Mesendoderm (in vitro differentiated cells): ENCODE measurements around the gene KMT2A.
A peak's percentile ranks its signal among the peaks of the same experiment; 100 is the strongest.

Experiments
- DNase-seq: peaks from one replicate; pipeline ENCODE4 v3.0.0; 2013
- H2AK5ac ChIP-seq: 2 replicates; pipeline ENCODE4 v1.6.1; 2013; ENCODE audit warnings: low read length, inconsistent platforms
- H2BK120ac ChIP-seq: 2 replicates; pipeline ENCODE4 v1.6.1; 2013; ENCODE audit warnings: low read depth, mild to moderate bottlenecking, low read length, moderate library complexity, mixed read lengths
- H2BK15ac ChIP-seq: replicated peaks from 2 replicates; pipeline ENCODE4 v1.6.1; 2013; ENCODE audit warnings: low read depth, mild to moderate bottlenecking, moderate library complexity
- H2BK5ac ChIP-seq: 2 replicates; pipeline ENCODE4 v1.6.1; 2013; ENCODE audit warnings: low read length, inconsistent platforms
- H3K18ac ChIP-seq: 2 replicates; pipeline ENCODE4 v1.6.1; 2013; ENCODE audit warnings: mild to moderate bottlenecking, low read length, mixed read lengths
- H3K23ac ChIP-seq: one replicate; pipeline ENCODE4 v1.6.1; 2013; ENCODE audit warnings: low read length
- H3K27ac ChIP-seq: 2 replicates; pipeline ENCODE4 v1.5.1; 2013; ENCODE audit warnings: low read depth, mild to moderate bottlenecking, inconsistent platforms, low read length, moderate library complexity
- H3K27me3 ChIP-seq: 2 replicates; pipeline ENCODE4 v1.6.1; 2013; ENCODE audit warnings: low read length, control low read depth, mild to moderate bottlenecking, inconsistent platforms; ENCODE audit not compliant: insufficient read depth, poor library complexity
- H3K36me3 ChIP-seq: 2 replicates; pipeline ENCODE4 v1.6.1; 2013; ENCODE audit warnings: low read length, inconsistent platforms; ENCODE audit not compliant: control insufficient read depth, insufficient read depth
- H3K4ac ChIP-seq: one replicate; pipeline ENCODE4 v1.6.1; 2013; ENCODE audit warnings: low read depth, mild to moderate bottlenecking, low read length, moderate library complexity
- H3K4me1 ChIP-seq: 2 replicates; pipeline ENCODE4 v1.6.1; 2013; ENCODE audit warnings: low read depth, low read length, inconsistent platforms; ENCODE audit not compliant: control insufficient read depth
- H3K4me2 ChIP-seq: 2 replicates; pipeline ENCODE4 v1.6.1; 2013; ENCODE audit warnings: low read length
- H3K4me3 ChIP-seq: 2 replicates; pipeline ENCODE4 v1.5.1; 2013; ENCODE audit warnings: mild to moderate bottlenecking, low read length
- H3K56ac ChIP-seq: one replicate; pipeline ENCODE4 v1.6.1; 2013; ENCODE audit warnings: low read length
- H3K79me1 ChIP-seq: 2 replicates; pipeline ENCODE4 v1.6.1; 2013; ENCODE audit warnings: low read length, inconsistent platforms
- H3K79me2 ChIP-seq: 2 replicates; pipeline ENCODE4 v1.6.1; 2013; ENCODE audit warnings: mild to moderate bottlenecking, low read length; ENCODE audit not compliant: control insufficient read depth, insufficient read depth
- H3K9ac ChIP-seq: 2 replicates; pipeline ENCODE4 v1.6.1; 2013; ENCODE audit warnings: low read length, inconsistent platforms
- H4K5ac ChIP-seq: one replicate; pipeline ENCODE4 v1.6.1; 2013; ENCODE audit warnings: low read length
- H4K8ac ChIP-seq: one replicate; pipeline ENCODE4 v1.6.1; 2013; ENCODE audit warnings: low read depth, mild to moderate bottlenecking, control low read depth, low read length, moderate library complexity
- WGBS: extraction: QIAGEN DNeasy Blood & Tissue Kit; methylation state at CpG from one replicate; pipeline ENCODE4 v1.1.7; 2013; ENCODE audit warnings: low lambda C conversion rate, missing lambda C conversion rate; ENCODE audit not compliant: insufficient coverage; ENCODE audit errors: extremely low coverage; 5-methylcytosine and 5-hydroxymethylcytosine counted together

KMT2A gene

GRCh38 chr11:118436639-118437207 lies 431 bp downstream of the KMT2A start:
- H3K79me1 ChIP-seq, result peaks cover 12% of the 10 kb centered on the region
- WGBS, result no CpG with 5 or more reads among the region's 55 CpGs
- peak overlapping the region; percentile 89 for H3K4me2 ChIP-seq
- H2BK15ac ChIP-seq, result no peak overlapping the region
- peak overlapping the region; percentile 97 for H3K4ac ChIP-seq
- H4K5ac ChIP-seq, result no peak overlapping the region
- H3K9ac ChIP-seq, result peak overlapping the region; percentile 96
- H3K79me2 ChIP-seq, result peaks cover 46% of the 10 kb centered on the region
- peak overlapping the region; percentile 76 for H3K23ac ChIP-seq
- peak; percentile 34 for DNase-seq
- H2AK5ac ChIP-seq, result no peak overlapping the region
- H4K8ac ChIP-seq, result no peak overlapping the region
- H2BK5ac ChIP-seq, result peak overlapping the region; percentile 64
- no peaks in the 10 kb centered on the region for H3K36me3 ChIP-seq
- peaks cover 3% of the 10 kb centered on the region for H3K4me1 ChIP-seq
- peak overlapping the region; percentile 96 for H3K18ac ChIP-seq
- peak overlapping the region; percentile 82 for H3K4me3 ChIP-seq
- H3K56ac ChIP-seq, result peak overlapping the region; percentile 95
- H2BK120ac ChIP-seq, result peak overlapping the region; percentile 33
- peak overlapping the region; percentile 89 for H3K27ac ChIP-seq
- no peaks in the 10 kb centered on the region for H3K27me3 ChIP-seq

DNA sequence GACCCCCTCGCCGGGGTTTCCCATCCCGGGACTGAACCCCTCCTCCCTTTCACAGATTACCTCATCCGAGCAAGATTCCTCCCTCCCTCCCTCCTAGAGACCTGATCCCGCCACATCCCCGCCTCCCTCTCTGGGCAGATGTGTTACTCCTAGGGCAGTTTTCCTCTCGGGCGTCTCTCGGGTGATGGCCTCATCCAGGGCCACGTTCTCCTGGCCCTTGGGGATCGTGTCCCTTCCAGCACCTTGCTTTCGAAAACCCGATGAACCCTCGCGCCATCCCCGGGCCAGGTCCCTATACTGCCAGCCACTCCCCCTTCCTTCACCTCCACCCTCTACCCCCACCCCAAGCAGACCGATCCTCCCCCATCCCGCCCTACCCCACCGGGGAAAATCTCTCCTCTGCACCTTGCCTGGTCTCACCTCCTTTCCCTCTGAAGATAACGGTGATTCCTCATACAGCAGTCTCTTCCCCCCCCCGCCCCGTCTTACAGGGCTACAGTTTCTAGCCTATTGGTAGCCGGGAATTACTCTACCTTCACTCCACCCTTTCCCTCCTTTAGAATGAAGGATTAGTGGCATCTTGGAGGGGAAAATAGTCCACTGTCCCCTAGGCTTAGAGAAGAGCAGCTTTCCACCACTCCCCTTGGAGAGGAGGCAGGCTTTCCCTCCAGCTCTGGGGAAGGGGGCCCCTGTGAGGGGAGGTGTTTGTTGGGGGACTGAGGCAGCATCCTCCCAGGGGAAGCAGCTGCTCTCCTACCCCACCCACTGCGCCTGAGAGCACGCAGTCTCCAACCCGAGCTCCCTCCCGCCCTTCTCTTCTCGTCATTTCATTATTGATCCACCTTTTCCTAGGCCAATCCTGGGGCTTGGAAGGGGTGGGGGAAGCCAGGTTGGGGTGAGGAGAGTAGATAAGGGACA lies 1.2 kb downstream of the KMT2A start:
- Histone ChIP-seq H3K79me2 (peaks cover 53% of the 10 kb centered on the region), H4K8ac (no peak overlapping the region), H2BK15ac (no peak overlapping the region), H3K18ac (peak overlapping the region; percentile 96), H3K23ac (no peak overlapping the region), H2BK120ac (peak overlapping the region; percentile 33), H3K27me3 (no peaks in the 10 kb centered on the region), H2AK5ac (no peak overlapping the region), H3K27ac (peak overlapping the region; percentile 89), H4K5ac (no peak overlapping the region), H2BK5ac (peak overlapping the region; percentile 19), H3K56ac (peak overlapping the region; percentile 95), H3K4me1 (peaks cover 6% of the 10 kb centered on the region), H3K79me1 (peaks cover 14% of the 10 kb centered on the region), H3K4me3 (peak overlapping the region; percentile 82), H3K9ac (peak overlapping the region; percentile 96), H3K4me2 (peak overlapping the region; percentile 89), H3K4ac (peak overlapping the region; percentile 97), H3K36me3 (no peaks in the 10 kb centered on the region)
- WGBS, result no CpG with 5 or more reads among the region's 28 CpGs
- peak; percentile 85 for DNase-seq

DNA sequence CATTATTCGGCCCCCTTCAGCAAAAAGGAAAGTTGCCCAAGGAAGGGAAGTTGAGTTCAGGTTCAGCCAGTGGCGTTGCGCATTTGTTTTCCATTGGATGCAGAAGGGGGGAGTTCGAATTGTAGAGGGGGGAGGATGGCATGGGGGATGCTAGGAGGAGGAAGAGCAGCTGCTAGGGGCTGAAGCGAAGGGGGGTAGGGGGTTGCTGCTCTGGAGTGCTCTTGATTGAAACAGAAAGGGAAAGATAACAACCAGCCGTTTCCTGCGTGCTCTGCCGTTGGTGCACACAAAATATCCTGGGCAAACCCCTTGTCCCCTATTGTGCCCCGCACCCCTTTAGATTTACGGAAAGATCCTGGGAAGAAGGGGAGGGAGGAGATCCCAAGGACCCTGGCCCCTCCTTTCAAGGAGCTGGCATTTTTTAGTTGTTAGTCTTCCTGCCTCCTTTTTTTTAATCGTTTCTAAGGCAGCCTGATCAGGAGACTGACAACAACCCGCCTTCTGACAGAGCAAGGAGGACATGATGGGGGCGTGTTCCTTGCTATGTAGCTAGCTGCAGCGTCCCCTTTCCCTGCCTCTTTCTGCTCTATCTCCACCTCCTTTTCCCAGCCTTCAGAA lies 2.1 kb downstream of the KMT2A start:
- H3K27me3 ChIP-seq, result no peaks in the 10 kb centered on the region

DNA sequence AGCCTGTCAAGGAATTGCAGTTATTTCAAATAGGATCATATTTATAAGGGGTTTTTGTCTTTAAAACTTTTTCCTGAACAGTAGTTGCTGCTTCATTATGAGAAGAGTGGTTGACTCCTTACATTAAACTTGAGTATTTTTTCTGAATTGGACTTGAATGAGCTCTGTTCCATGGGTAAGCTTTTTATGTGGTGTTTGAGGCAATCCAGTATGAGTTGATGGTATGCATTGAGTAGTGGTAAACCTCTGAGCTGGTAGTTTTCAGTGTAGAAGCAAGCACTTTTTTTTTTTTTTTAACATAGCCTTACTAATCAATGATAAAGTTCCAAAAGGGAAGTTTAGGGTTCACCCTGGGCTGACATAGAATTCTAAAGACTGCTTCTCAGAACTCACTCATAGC lies 3.4 kb downstream of the KMT2A start:
- Histone ChIP-seq H3K18ac (no peak overlapping the region), H2BK15ac (no peak overlapping the region), H2AK5ac (no peak overlapping the region), H3K27ac (no peak overlapping the region), H3K4me2 (no peak overlapping the region), H3K27me3 (no peaks in the 10 kb centered on the region), H2BK120ac (no peak overlapping the region), H3K4ac (no peak overlapping the region), H3K79me1 (peaks cover 14% of the 10 kb centered on the region), H4K5ac (no peak overlapping the region), H3K23ac (no peak overlapping the region), H3K36me3 (no peaks in the 10 kb centered on the region), H2BK5ac (no peak overlapping the region), H3K4me3 (no peak overlapping the region), H3K4me1 (peaks cover 6% of the 10 kb centered on the region), H3K56ac (no peak overlapping the region), H3K79me2 (peaks cover 71% of the 10 kb centered on the region), H3K9ac (no peak overlapping the region), H4K8ac (no peak overlapping the region)
- no peak for DNase-seq

More for the DNA sequence above, 2.1 kb downstream of the KMT2A start:
- no peak overlapping the region for H3K4ac ChIP-seq
- H3K4me1 ChIP-seq, result peaks cover 6% of the 10 kb centered on the region
- peaks cover 14% of the 10 kb centered on the region for H3K79me1 ChIP-seq
- no peak overlapping the region for H3K18ac ChIP-seq
- H3K36me3 ChIP-seq, result no peaks in the 10 kb centered on the region
- H2AK5ac ChIP-seq, result no peak overlapping the region
- peak overlapping the region; percentile 96 for H3K9ac ChIP-seq
- WGBS, result no CpG with 5 or more reads among the region's 14 CpGs
- H2BK5ac ChIP-seq, result no peak overlapping the region
- H2BK15ac ChIP-seq, result no peak overlapping the region
- no peak overlapping the region for H3K23ac ChIP-seq
- no peak overlapping the region for H4K5ac ChIP-seq
- no peak overlapping the region for H4K8ac ChIP-seq
- H3K4me2 ChIP-seq, result peak overlapping the region; percentile 89
- peaks cover 62% of the 10 kb centered on the region for H3K79me2 ChIP-seq
- DNase-seq, result peak; percentile 90
- peak overlapping the region; percentile 82 for H3K4me3 ChIP-seq
- no peak overlapping the region for H3K27ac ChIP-seq
- peak overlapping the region; percentile 95 for H3K56ac ChIP-seq
- no peak overlapping the region for H2BK120ac ChIP-seq

- Histone ChIP-seq H3K79me2 (peaks cover 89% of the 10 kb centered on the region), H3K4me1 (peaks cover 6% of the 10 kb centered on the region), H3K79me1 (peaks cover 18% of the 10 kb centered on the region), H3K56ac (no peak overlapping the region), H3K4me2 (no peak overlapping the region), H3K27ac (no peak overlapping the region), H2BK15ac (no peak overlapping the region), H2BK5ac (no peak overlapping the region), H3K4me3 (no peak overlapping the region), H3K9ac (peak overlapping the region; percentile 5), H4K8ac (no peak overlapping the region), H3K18ac (no peak overlapping the region), H3K23ac (no peak overlapping the region), H2AK5ac (no peak overlapping the region), H4K5ac (no peak overlapping the region), H3K36me3 (no peaks in the 10 kb centered on the region), H3K27me3 (no peaks in the 10 kb centered on the region), H2BK120ac (no peak overlapping the region), H3K4ac (no peak overlapping the region)
- no CpG with 5 or more reads among the region's 3 CpGs for WGBS
- peak; percentile 36 for DNase-seq
These were observed 5.5 kb downstream of the KMT2A start for GRCh38 chr11:118441770-118442275.
